Stimulated activated CD8-positive, alpha-beta memory T cell treated with anti-CD3 and anti-CD28 coated beads, Interleukin-2, amount 100 ng/mL, for 1 hour (primary cell): Measurements from ENCODE around the gene ACACA.

Experiments
- DNase-seq, 2 donors: peaks; one replicate each; pipeline ENCODE4 v3.0.0-alpha.2; 2020; ENCODE audit warnings: low read depth in 2 of 2

Gene ACACA

DNA sequence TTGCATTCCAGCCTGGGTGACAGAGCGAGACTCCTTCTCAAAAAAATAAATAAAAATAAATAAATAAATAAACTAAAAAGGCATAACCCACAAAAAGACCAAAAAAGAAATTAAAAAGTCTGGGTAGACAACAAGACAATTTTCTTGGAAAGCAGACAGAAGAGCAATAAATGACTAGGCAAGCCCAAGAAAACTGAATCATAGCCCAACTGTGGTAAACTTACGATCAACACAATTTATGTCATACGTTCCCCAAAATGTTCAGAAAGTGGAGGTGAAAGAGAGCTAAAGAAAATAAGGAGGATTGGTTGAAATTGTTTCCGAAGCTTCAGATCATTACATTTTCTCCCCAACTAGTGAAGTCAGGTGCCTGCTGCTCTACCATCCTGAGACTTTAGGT lies 62.1 kb downstream of the ACACA start:
- DNase-seq = no peak

DNA sequence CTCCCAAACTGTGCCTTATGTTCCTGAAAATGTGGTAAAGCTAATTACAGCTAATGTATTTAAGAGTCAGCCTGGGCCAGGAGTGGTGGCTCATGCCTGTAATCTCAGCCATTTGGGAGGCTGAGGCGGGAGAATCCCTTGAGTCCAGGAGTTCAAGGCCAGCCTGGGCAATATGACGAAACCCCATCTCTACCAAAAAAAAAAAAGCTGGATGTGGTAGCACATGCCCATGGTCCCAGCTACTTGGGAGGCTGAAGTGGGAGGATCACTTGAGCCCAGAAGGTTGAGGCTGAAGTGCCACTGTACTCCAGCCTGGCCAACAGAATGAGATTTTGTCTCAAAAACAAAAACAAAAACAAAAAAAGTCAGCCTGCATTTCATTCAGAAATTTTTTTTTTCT lies 64.0 kb downstream of the ACACA start:
- no peak for DNase-seq

DNA sequence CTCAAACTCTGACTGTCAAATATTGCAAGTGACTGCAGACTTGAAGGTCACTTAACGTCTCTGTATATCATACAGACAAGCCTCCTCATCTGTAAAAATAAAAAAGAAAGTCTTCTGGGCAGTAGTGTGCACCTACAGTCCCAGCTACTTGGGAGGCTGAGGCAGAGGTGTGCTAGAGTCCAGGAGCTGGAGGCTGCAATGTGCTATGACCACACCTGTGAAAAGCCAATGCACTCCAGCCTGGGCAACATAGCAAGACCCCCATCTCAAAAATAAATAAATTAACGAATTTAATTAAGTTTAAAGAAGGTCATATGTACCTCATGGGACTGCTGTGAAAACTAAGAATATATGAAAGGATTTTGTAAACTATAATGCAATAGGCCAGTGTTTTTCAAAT lies 65.8 kb downstream of the ACACA start:
- no peak for DNase-seq

- no peak for DNase-seq
Measured at GRCh38 chr17:37339321-37339720, 67.3 kb downstream of the ACACA start.

GRCh38 chr17:37338847-37339246 lies 67.8 kb downstream of the ACACA start:
- no peak for DNase-seq

DNA sequence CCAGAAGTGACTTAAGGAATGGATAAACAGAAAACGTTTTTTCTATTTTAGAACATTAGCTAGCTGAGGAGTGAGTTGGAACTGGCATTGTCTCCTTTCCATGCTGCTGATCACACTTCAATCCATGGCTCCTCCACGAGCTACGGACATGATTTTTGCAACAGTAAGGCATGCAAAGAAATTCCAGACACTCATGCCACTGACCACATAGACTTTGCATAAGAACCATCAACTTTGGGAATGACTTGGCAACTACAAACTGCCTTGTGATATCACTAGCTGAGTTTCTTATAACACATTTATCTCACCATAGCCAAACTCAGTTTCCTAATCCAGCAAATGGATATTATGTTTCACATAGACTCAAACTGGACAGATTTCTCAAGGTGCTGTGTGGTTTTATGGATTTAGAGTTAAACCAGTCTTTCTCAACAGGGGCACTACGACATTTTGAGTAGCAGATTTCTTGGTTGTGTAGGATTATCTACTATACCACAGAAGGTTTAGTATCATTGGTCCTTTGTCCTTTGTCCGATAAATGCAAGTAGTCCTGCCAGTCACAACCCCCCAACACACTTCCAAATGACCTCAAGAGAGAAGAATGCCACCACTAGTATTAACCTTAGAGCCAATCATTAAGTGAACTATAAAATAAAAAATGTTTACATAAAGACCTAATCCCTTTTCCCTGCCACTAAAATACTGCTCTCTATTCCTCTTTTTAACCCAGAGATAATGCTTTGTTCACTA lies 79.1 kb downstream of the ACACA start:
- no peak for DNase-seq

DNA sequence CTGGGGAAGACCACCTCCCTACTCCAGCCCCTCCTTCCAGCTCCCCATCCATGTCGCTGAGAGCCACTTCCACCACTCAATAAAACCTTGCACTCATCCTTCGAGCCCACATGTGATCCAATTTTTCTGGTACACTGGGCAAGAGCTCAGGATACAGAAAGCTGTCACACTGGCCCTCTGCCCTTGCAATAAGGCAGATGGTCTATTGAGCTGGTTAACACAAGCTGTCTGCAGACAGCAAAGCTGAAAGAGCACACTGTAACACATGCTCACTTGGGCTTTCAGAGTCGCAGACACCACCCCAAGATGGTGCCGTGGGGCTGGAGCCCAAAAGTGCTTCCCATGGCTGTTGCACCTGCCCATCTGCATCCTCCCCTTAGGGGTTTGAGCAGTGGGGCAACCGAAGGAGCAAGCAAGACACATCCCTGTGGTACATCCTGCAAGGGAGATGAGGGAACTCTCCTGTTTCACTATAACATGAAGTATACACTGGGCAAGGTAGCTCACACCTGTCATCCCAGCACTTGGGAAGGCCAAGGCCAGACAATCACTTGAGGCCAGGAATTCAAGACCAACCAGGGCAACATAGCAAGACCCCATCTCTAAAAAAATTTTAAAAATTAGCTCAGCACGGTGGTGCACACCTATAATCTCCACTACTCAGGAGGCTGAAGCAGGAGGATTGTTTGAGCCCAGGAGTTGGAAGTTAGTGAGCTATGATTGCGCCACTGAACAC lies 83.6 kb downstream of the ACACA start:
- DNase-seq = no peak

GRCh38 chr17:37322106-37322505 lies 84.5 kb downstream of the ACACA start:
- DNase-seq = no peak

- no peak for DNase-seq
Measured at GRCh38 chr17:37318931-37319594, 87.6 kb downstream of the ACACA start.

- no peak for DNase-seq
Measured at GRCh38 chr17:37317867-37318266, 88.8 kb downstream of the ACACA start.

GRCh38 chr17:37315601-37316000 lies 91.0 kb downstream of the ACACA start:
- no peak for DNase-seq

DNA sequence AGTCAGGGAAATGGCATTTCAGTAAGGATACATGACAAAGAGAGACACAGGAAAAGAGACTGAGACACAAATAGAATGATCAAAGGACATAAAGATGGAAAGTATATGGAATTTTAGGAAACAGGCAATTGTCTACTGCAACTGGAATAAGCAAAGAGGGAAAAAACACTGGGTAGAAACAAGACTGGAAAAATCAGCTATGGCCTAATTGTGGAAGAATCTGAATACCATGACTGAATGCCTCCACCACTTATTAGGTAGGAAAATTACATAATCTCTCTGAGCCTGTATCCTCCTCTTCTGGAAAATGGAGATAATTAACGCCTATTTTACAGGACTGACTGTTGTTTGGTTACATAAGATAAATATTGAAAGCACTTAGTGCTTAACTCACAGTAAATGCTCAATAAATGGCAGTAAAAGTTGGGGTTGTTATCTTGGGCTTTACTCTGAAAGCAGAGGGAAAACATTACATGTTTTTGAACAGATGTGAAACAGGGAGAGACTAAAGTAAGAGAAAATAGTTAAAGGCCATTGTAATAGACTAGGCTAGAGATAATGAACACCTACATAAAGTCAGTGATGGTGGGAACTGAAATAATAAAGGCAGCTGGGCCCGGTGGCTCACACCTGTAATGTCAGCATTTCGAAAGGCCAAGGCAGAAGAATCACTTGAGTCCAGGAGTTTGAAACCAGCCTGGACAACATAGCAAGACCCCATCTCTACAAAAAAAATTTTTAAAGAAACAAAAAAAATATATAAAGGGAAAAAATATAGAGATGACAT lies 94.3 kb downstream of the ACACA start:
- DNase-seq = no peak

- DNase-seq = no peak
Measured at GRCh38 chr17:37310940-37311339, 95.7 kb downstream of the ACACA start.

- no peak for DNase-seq
Measured at GRCh38 chr17:37309051-37309450, 97.6 kb downstream of the ACACA start.

- no peak for DNase-seq
Measured at GRCh38 chr17:37305406-37305905, 101.2 kb downstream of the ACACA start.

DNA sequence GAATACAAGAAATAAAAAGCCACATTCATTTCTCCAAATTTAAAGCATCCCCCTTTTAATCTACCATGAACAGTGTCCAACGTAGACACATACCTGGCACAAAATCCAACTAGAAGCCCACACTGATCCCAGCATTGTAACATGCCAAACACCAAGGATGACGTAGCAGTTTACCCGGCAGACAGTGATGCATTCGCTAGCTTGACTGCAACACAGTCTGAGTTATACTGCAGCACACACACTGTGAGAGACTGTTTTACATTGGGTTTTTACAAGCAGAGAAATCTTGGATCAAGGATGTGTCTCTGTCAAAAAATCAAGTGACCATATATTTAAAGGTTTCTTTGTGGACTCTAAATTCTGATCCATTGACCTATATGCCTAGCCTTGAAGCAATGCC lies 105.3 kb downstream of the ACACA start:
- no peak for DNase-seq

GRCh38 chr17:37300683-37301082 lies 106.0 kb downstream of the ACACA start:
- DNase-seq = no peak

DNA sequence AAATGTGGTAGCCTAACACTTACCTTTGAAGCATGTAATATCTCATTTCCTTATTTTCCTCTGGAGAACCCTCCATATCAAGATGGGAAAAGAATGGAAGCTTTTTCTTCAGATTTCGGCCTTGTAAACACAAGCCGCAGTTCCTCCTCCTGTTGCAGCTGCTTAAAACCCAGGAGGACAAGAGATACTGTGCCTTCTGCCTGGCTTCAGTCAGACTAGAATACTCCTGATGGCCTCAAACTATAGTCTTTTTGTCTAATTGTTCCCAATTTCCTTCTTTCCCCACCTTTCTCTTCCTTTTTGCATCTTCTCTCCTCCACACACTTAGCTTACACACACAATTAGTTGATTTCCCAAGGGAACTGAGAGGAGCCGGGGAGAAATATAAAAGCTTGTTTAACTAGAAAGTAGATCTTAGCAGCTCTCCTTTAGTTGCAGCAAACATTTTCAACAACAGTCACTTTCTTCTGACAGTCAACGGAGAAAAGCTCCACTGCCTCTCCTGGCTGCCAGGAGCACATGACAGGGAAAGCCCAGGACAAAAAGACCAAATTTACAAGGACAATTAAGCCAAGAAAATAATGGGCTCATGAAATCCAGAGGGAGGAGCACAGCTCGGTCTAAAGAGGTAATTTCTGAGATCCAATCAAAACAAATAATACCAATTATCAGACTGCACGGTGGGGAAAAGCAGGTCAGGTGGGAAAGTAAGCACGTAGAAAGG lies 107.2 kb downstream of the ACACA start:
- DNase-seq = no peak

GRCh38 chr17:37295888-37296287 lies 110.7 kb downstream of the ACACA start:
- no peak for DNase-seq

GRCh38 chr17:37294888-37295287 lies 111.7 kb downstream of the ACACA start:
- no peak for DNase-seq

- no peak for DNase-seq
Measured at GRCh38 chr17:37293770-37294169, 112.9 kb downstream of the ACACA start.
